GM10266 (cell line): ENCODE measurements around the gene MYOM1.
"Not testable (repeated sequence)": the region's sequence is repeated elsewhere in the genome, so short reads cannot be mapped to it uniquely, and the experiment has no call there.

Experiments
- DNase-seq: peaks from one replicate; pipeline ENCODE4 v3.0.0; 2012; ENCODE audit errors: extremely low spot score
- TF ChIP-seq, protein P1 (sequence below): IDR thresholded peaks from 2 replicates; pipeline ENCODE4 v1.5.1; 2012; ENCODE audit warnings: mild to moderate bottlenecking, low read depth; ENCODE audit not compliant: control insufficient read depth, insufficient read depth; ENCODE audit errors: missing control alignments

MYOM1 gene

GRCh38 chr18:3025544-3025943, 194.2 kb downstream of the MYOM1 start:
- DNase-seq: no peak
- TF ChIP-seq, protein P1, sequence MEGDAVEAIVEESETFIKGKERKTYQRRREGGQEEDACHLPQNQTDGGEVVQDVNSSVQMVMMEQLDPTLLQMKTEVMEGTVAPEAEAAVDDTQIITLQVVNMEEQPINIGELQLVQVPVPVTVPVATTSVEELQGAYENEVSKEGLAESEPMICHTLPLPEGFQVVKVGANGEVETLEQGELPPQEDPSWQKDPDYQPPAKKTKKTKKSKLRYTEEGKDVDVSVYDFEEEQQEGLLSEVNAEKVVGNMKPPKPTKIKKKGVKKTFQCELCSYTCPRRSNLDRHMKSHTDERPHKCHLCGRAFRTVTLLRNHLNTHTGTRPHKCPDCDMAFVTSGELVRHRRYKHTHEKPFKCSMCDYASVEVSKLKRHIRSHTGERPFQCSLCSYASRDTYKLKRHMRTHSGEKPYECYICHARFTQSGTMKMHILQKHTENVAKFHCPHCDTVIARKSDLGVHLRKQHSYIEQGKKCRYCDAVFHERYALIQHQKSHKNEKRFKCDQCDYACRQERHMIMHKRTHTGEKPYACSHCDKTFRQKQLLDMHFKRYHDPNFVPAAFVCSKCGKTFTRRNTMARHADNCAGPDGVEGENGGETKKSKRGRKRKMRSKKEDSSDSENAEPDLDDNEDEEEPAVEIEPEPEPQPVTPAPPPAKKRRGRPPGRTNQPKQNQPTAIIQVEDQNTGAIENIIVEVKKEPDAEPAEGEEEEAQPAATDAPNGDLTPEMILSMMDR: no peak

GRCh38 chr18:3023603-3024002, 196.2 kb downstream of the MYOM1 start:
- DNase-seq: not testable (repeated sequence)
